ENCODE measurements around the gene MARCHF5.

GRCh38 chr10:92309272-92309671 is 18.3 kb downstream of the MARCHF5 start:
- TF ChIP-seq CTCF (IDR thresholded peaks at IDR 0.05) (no peak), SIN3A (IDR thresholded peaks at IDR 0.05; ENCODE audit: borderline replicate concordance, insufficient read depth, low read depth, low read length) (no peak), POLR2AphosphoS5 (IDR thresholded peaks at IDR 0.05; ENCODE audit: low read depth, low read length) (no peak), TCF7L2 (IDR thresholded peaks at IDR 0.05; ENCODE audit: low read depth, low read length) (no peak)
- TF ChIP-seq, protein P1, sequence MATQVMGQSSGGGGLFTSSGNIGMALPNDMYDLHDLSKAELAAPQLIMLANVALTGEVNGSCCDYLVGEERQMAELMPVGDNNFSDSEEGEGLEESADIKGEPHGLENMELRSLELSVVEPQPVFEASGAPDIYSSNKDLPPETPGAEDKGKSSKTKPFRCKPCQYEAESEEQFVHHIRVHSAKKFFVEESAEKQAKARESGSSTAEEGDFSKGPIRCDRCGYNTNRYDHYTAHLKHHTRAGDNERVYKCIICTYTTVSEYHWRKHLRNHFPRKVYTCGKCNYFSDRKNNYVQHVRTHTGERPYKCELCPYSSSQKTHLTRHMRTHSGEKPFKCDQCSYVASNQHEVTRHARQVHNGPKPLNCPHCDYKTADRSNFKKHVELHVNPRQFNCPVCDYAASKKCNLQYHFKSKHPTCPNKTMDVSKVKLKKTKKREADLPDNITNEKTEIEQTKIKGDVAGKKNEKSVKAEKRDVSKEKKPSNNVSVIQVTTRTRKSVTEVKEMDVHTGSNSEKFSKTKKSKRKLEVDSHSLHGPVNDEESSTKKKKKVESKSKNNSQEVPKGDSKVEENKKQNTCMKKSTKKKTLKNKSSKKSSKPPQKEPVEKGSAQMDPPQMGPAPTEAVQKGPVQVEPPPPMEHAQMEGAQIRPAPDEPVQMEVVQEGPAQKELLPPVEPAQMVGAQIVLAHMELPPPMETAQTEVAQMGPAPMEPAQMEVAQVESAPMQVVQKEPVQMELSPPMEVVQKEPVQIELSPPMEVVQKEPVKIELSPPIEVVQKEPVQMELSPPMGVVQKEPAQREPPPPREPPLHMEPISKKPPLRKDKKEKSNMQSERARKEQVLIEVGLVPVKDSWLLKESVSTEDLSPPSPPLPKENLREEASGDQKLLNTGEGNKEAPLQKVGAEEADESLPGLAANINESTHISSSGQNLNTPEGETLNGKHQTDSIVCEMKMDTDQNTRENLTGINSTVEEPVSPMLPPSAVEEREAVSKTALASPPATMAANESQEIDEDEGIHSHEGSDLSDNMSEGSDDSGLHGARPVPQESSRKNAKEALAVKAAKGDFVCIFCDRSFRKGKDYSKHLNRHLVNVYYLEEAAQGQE (IDR thresholded peaks at IDR 0.05; ENCODE audit: insufficient read depth in 1 of 2, low read depth in 2 of 2, low read length in 1 of 2), result no peak
